Heart right ventricle (tissue), 16 donors: ENCODE results near the gene KDM2A. TPM values are rescaled to one million over a fixed set of nuclear protein-coding genes. Genes with fewer than 3 reads are reported as not detected.

Experiments
- ATAC-seq, 8 donors: fragments of 200-7000 bp; cut with Tn5 transposase; one replicate each; pipeline ENCODE4 v1.9.1; 2020; ENCODE audit warnings: mild to moderate bottlenecking in 8 of 8, moderate library complexity in 8 of 8, moderate number of reproducible peaks in 1 of 8
- DNase-seq, 2 donors: peaks; one replicate each; pipeline ENCODE4 v3.0.0-alpha.2; 2020
- H3K27ac ChIP-seq, 10 donors: fragments of 200-600 bp; sonication (generic) in 2 of 10; one replicate each; pipeline versions ENCODE4 v1.5.0 to v1.8.0; 2020 to 2022; ENCODE audit warnings: mild to moderate bottlenecking in 3 of 10
- H3K27me3 ChIP-seq, 7 donors: fragments of 200-600 bp; one replicate each; pipeline ENCODE4 v1.8.0; 2021 to 2022; ENCODE audit warnings: mild to moderate bottlenecking in 2 of 7
- H3K36me3 ChIP-seq, 9 donors: fragments of 200-600 bp; sonication (generic) in 1 of 9; one replicate each; pipeline versions ENCODE4 v1.5.0 to v1.8.0; 2020 to 2022; ENCODE audit warnings: mild to moderate bottlenecking in 2 of 9
- H3K4me1 ChIP-seq, 9 donors: fragments of 200-600 bp; sonication (generic) in 1 of 9; one replicate each; pipeline versions ENCODE4 v1.5.0 to v1.8.0; 2020 to 2022; ENCODE audit warnings: mild to moderate bottlenecking in 4 of 9
- H3K4me3 ChIP-seq, 10 donors: fragments of 200-600 bp; sonication (generic) in 2 of 10; one replicate each; pipeline versions ENCODE4 v1.5.0 to v1.8.0; 2020 to 2022; ENCODE audit warnings: mild to moderate bottlenecking in 7 of 10, moderate library complexity in 2 of 10
- H3K9me3 ChIP-seq, 11 donors: fragments of 200-600 bp in 10 of 11; sonication (generic) in 2 of 11; one replicate each; pipeline versions ENCODE4 v1.5.0 to v1.8.0; 2013 to 2022; ENCODE audit warnings: mild to moderate bottlenecking in 2 of 11, control low read depth in 1 of 11, moderate library complexity in 1 of 11
- WGBS, 2 donors: extraction: QIAGEN DNeasy Blood & Tissue Kit; methylation state at CpG; one replicate each; pipeline ENCODE4 v1.1.7; 2013; ENCODE audit warnings: inconsistent platforms in 1 of 2; 5-methylcytosine and 5-hydroxymethylcytosine counted together
- intact Hi-C, 10 donors: fragments of 100-400 bp; cut with DNase I; formaldehyde crosslinking; loops; one replicate each; pipeline versions ENCODE4 v1.11.1 to v1.14.2; 2022
- polyA plus RNA-seq, 2 donors: library from polyadenylated mRNA; stranded (reverse); fragments of 200-250 nt; gene quantifications; one replicate each; pipeline ENCODE4 v1.2.3, GENCODE V29; 2013
- total RNA-seq, 10 donors: library from RNA; stranded (reverse); fragmentation: NEBNext Ultra II Directional in 3 of 10; extraction: Animal tissue kit (Norgen Biotek cat#: 25700) in 3 of 10; gene quantifications; one replicate each; pipeline versions ENCODE4 v1.2.1 to v1.2.4, GENCODE V29; 2021 to 2023
- TF ChIP-seq, protein P1 (sequence below), 9 donors: fragments of 200-600 bp; sonication (generic) in 2 of 9; IDR thresholded peaks; one replicate each; pipeline versions ENCODE4 v1.5.0 to v1.8.0; 2021 to 2022; ENCODE audit warnings: antibody characterized with exemption in 9 of 9, mild to moderate bottlenecking in 5 of 9, moderate library complexity in 1 of 9
- donor health status: Arrhythmogenic right ventricular cardiomyopathy.
- donor health status: ischemic (EF 13 %, LVEDD 7.1; RV severe dilation, severe dysfunction).
- donor health status: healthy with polysubstance abuse.
- donor health status: DM: no; HTN: yes; CAD: no.
- donor health status: DM: no; HTN: no; CAD: no.
- donor health status: ischemic (EF 25% LVEDD 6.9; RV normal size, moderate dysfunction).
- donor health status: ischemic (EF 25% LVEDD 5.7; RV mildly dilated, moderate dysfunction).
- donor health status: healthy.
- donor health status: DM: yes; HTN: yes; CAD: no.
- donor health status: Ischemic cardiomyopathy.
- donor health status: ischemic (EF 35%, LVEDD 5.7; RV mildly dilated, moderate dysfunction).
- donor health status: nonischemic (EF 11% LVEDD 7.7; RV severe dilation, severe dysfunction).
- donor health status: DM: yes; HTN: yes; CAD: no.
- donor health status: PGD.
- donor health status: ischemic (EF 29% LVEDD 5.4; RV normal size, mild dysfunction).
- donor health status: nonischemic (EF 23%, LVEDD 6.1; RV moderate dilation, normal function).

KDM2A gene
- total and polyA plus RNA-seq, 12 donors: 16.5 to 45.7 (median 37.1) TPM

DNA sequence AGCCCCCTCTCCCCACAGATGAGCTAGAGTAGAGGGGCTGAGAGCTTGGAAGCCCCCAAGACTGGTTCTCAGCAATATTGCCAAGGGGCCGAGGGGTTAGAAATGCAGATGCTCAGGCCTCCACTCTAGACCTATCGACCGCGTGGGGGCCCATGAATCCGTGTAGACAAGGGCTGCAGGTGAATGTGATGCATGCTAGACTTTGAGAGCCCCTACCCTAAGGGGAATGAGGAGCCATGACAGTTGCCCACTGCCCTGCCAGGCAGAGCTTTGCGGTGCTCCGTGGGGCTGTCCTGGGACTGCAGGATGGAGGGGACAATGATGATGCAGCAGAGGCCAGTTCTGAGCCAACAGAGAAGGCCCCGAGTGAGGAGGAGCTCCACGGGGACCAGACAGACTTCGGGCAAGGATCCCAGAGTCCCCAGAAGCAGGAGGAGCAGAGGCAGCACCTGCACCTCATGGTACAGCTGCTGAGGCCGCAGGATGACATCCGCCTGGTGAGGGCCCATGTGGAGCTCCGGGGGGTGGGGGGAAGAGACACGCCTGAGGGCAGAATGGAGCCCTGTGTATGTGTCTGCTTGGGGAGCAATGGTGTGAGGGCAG lies 185.5 kb downstream of the KDM2A start:
- no peak for ATAC-seq

DNA sequence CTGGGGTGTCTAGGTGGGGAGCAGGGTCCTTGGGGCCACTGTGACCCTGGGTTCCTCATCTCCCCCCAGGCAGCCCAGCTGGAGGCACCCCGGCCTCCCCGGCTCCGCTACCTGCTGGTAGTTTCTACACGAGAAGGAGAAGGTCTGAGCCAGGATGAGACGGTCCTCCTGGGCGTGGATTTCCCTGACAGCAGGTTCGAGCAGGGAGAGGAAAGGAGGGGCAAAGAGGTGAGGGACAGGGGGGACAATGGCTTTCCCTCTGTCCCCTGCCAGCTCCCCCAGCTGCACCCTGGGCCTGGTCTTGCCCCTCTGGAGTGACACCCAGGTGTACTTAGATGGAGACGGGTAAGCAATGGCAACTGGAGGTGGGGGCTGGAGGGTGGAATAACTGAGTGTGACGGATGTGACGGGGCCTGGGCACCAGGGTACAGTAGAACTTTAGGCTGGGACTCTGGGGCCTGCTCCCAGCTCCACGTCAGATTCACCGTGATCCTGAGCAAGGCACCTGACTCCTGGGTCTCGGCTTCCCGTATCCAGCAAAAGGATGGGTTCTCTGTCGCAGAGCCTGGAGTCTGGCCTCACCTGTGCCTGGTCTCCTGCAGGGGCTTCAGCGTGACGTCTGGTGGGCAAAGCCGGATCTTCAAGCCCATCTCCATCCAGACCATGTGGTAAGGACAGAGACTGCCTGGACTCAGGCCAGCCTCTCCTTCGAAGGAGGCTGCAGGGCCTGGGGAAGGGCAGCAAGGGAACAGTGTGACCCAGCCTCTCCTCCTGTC lies 187.9 kb downstream of the KDM2A start:
- H3K36me3 ChIP-seq: peaks cover 0 to 55% (median 9%) of the 10 kb centered on the region in 9 donors

More for the DNA sequence above, 185.5 kb downstream of the KDM2A start:
- DNase-seq: no peak
- Histone ChIP-seq H3K27me3 (no peaks in the 10 kb centered on the region), H3K27ac (peak overlapping the region in 4 of 10 donors; percentile 73 to 94 (median 86)), H3K36me3 (peaks cover 0 to 58% (median 6%) of the 10 kb centered on the region in 9 donors), H3K4me3 (peak overlapping the region in 9 of 10 donors; percentile 82 to 97 (median 91)), H3K4me1 (peaks cover 10 to 36% (median 29%) of the 10 kb centered on the region in 9 donors), H3K9me3 (no peaks in the 10 kb centered on the region)
- WGBS, 2 donors: 86 to 87% methylated on average over 14 of the region's 14 CpGs
- TF ChIP-seq, protein P1, sequence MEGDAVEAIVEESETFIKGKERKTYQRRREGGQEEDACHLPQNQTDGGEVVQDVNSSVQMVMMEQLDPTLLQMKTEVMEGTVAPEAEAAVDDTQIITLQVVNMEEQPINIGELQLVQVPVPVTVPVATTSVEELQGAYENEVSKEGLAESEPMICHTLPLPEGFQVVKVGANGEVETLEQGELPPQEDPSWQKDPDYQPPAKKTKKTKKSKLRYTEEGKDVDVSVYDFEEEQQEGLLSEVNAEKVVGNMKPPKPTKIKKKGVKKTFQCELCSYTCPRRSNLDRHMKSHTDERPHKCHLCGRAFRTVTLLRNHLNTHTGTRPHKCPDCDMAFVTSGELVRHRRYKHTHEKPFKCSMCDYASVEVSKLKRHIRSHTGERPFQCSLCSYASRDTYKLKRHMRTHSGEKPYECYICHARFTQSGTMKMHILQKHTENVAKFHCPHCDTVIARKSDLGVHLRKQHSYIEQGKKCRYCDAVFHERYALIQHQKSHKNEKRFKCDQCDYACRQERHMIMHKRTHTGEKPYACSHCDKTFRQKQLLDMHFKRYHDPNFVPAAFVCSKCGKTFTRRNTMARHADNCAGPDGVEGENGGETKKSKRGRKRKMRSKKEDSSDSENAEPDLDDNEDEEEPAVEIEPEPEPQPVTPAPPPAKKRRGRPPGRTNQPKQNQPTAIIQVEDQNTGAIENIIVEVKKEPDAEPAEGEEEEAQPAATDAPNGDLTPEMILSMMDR (IDR thresholded peaks at IDR 0.05): no peak
- intact Hi-C loops: loop anchor here in 2 of 10 donors (5.0 kb wide), 1 partner anchor 37 kb away; the partner anchor contains the start of gene GRK2 (in 2 of the 2)

DNA sequence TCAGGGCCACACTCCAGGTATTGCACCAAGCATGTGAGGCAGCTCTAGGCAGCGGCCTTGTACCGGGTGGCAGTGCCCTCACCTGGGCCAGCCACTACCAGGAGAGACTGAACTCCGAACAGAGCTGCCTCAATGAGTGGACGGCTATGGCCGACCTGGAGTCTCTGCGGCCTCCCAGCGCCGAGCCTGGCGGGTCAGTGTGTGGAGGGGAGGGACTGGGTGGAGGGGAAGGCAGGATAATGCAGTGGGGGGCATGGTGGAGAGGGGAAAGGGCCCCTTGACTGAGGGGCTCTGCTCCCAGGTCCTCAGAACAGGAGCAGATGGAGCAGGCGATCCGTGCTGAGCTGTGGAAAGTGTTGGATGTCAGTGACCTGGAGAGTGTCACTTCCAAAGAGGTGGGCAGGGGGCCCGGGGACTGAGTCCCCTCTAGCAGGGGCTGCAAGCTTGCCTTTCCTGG lies 188.5 kb downstream of the KDM2A start:
- peaks cover 0 to 55% (median 9%) of the 10 kb centered on the region in 9 donors for H3K36me3 ChIP-seq
- DNase-seq: no peak
- TF ChIP-seq, protein P1 (IDR thresholded peaks at IDR 0.05): no peak
- H3K9me3 ChIP-seq: no peaks in the 10 kb centered on the region
- H3K4me3 ChIP-seq: no peak overlapping the region
- H3K27me3 ChIP-seq: no peaks in the 10 kb centered on the region
- WGBS, 2 donors: 80 to 89% methylated on average over 12 of the region's 12 CpGs
- no peak for ATAC-seq
- H3K4me1 ChIP-seq: peaks cover 6 to 27% (median 19%) of the 10 kb centered on the region in 9 donors
- intact Hi-C loops: no loop called here
- H3K27ac ChIP-seq: no peak overlapping the region

More for the DNA sequence above, 187.9 kb downstream of the KDM2A start:
- DNase-seq (no peak), ATAC-seq (no peak)
- 91 to 94% methylated on average over 19 of the region's 19 CpGs for WGBS, 2 donors
- H3K27me3 ChIP-seq: no peaks in the 10 kb centered on the region
- H3K4me3 ChIP-seq: no peak overlapping the region
- no peak overlapping the region for H3K27ac ChIP-seq
- H3K9me3 ChIP-seq: no peaks in the 10 kb centered on the region
- intact Hi-C loops: no loop called here
- TF ChIP-seq, protein P1 (IDR thresholded peaks at IDR 0.05): no peak
- peaks cover 10 to 30% (median 25%) of the 10 kb centered on the region in 9 donors for H3K4me1 ChIP-seq

Other genes starting within 250 kb of the KDM2A start
- gene PC, start 160.9 kb upstream of the KDM2A start, total RNA-seq: 10 to 100 TPM in 7 of 10 donors, 1 to 10 TPM in 3; 6.8 to 18.5 (median 11.0) TPM
- 10 to 100 TPM; 13.2 to 26.0 TPM for gene PC, start 160.9 kb upstream of the KDM2A start, polyA plus RNA-seq
- not detected for gene C11orf86, start 144.0 kb upstream of the KDM2A start, total RNA-seq
- gene C11orf86, start 144.0 kb upstream of the KDM2A start, polyA plus RNA-seq: not detected
- under 1 TPM in 9 of 10 donors, not detected in 1; 0.12 to 0.78 (median 0.23) TPM for gene SYT12, start 96.1 kb upstream of the KDM2A start, total RNA-seq
- gene SYT12, start 96.1 kb upstream of the KDM2A start, polyA plus RNA-seq: under 1 TPM in 1 of 2 donors, not detected in 1; 0.33 TPM
- gene RHOD, start 62.4 kb upstream of the KDM2A start, total RNA-seq: 100 to 1,000 TPM in 1 of 10 donors, 10 to 100 TPM in 9; 21.9 to 103 (median 29.5) TPM
- 10 to 100 TPM; 76.0 to 98.8 TPM for gene RHOD, start 62.4 kb upstream of the KDM2A start, polyA plus RNA-seq
- gene GRK2, start 147.2 kb downstream of the KDM2A start, total RNA-seq: 10 to 100 TPM; 34.2 to 60.9 (median 44.0) TPM
- gene GRK2, start 147.2 kb downstream of the KDM2A start, polyA plus RNA-seq: 10 to 100 TPM; 48.0 to 65.0 TPM
- 10 to 100 TPM in 6 of 10 donors, 1 to 10 TPM in 4; 7.9 to 21.0 (median 12.3) TPM for gene ANKRD13D, start 170.0 kb downstream of the KDM2A start, total RNA-seq
- 10 to 100 TPM; 14.2 to 39.4 TPM for gene ANKRD13D, start 170.0 kb downstream of the KDM2A start, polyA plus RNA-seq
- gene SSH3, start 184.3 kb downstream of the KDM2A start, total RNA-seq: 10 to 100 TPM; 11.9 to 21.2 (median 15.6) TPM
- gene SSH3, start 184.3 kb downstream of the KDM2A start, polyA plus RNA-seq: 10 to 100 TPM in 1 of 2 donors, 1 to 10 TPM in 1; 7.8 to 15.5 TPM
- gene POLD4, start 234.3 kb downstream of the KDM2A start, total RNA-seq: 10 to 100 TPM; 30.4 to 80.1 (median 39.6) TPM
- 100 to 1,000 TPM in 1 of 2 donors, 10 to 100 TPM in 1; 66.6 to 214 TPM for gene POLD4, start 234.3 kb downstream of the KDM2A start, polyA plus RNA-seq